Islet of Langerhans (tissue), 1 donor: Measurements from ENCODE around the gene REM2.
"Not testable (repeated sequence)": the region's sequence is repeated elsewhere in the genome, so short reads cannot be mapped to it uniquely, and the experiment has no call there.

ENCODE experiments used
- FAIRE-seq: peaks from one replicate; lab custom pipeline; 2011; peaks lifted over from hg19 to GRCh38; lab: Jason Lieb, UNC

The REM2 gene

GRCh38 chr14:22848351-22849164 lies 34.5 kb upstream of the REM2 start:
- FAIRE-seq, result no peak

GRCh38 chr14:22849212-22849819 lies 33.7 kb upstream of the REM2 start:
- FAIRE-seq, result no peak

- no peak for FAIRE-seq
These were observed 31.9 kb upstream of the REM2 start for GRCh38 chr14:22850944-22851764.

- not testable (repeated sequence) for FAIRE-seq
These were observed 30.8 kb upstream of the REM2 start for GRCh38 chr14:22852178-22852577.

- FAIRE-seq, result no peak
These were observed 30.5 kb upstream of the REM2 start for GRCh38 chr14:22852599-22852939.

- no peak for FAIRE-seq
These were observed 29.9 kb upstream of the REM2 start for GRCh38 chr14:22852940-22853767.

GRCh38 chr14:22854296-22854695 lies 28.7 kb upstream of the REM2 start:
- not testable (repeated sequence) for FAIRE-seq

- no peak for FAIRE-seq
These were observed 27.9 kb upstream of the REM2 start for GRCh38 chr14:22854963-22855724.

GRCh38 chr14:22856428-22856827 lies 26.6 kb upstream of the REM2 start:
- FAIRE-seq, result no peak

GRCh38 chr14:22860377-22860776 lies 22.6 kb upstream of the REM2 start:
- not testable (repeated sequence) for FAIRE-seq

GRCh38 chr14:22861651-22862050 lies 21.4 kb upstream of the REM2 start:
- no peak for FAIRE-seq

- no peak for FAIRE-seq
These were observed 18.0 kb upstream of the REM2 start for GRCh38 chr14:22864979-22865378.

GRCh38 chr14:22865424-22866405 lies 17.3 kb upstream of the REM2 start:
- FAIRE-seq, result no peak

GRCh38 chr14:22866874-22867273 lies 16.1 kb upstream of the REM2 start:
- FAIRE-seq, result no peak

- FAIRE-seq, result no peak
These were observed 12.2 kb upstream of the REM2 start for GRCh38 chr14:22870811-22871223.

- FAIRE-seq, result no peak
These were observed 11.6 kb upstream of the REM2 start, which contains the start of gene LRP10 for GRCh38 chr14:22871224-22872032. TSS of gene LRP10 (plus strand) at chr14:22871740. CDS start at chr14:22872304, 564 bp downstream.

- no peak for FAIRE-seq
These were observed 10.8 kb upstream of the REM2 start for GRCh38 chr14:22872033-22872832.

GRCh38 chr14:22872833-22873520 lies 10.0 kb upstream of the REM2 start:
- no peak for FAIRE-seq
